Left lobe of liver (tissue), 2 donors: ENCODE measurements around the gene GLT8D1. TPM values are rescaled to one million over a fixed set of nuclear protein-coding genes. Genes with fewer than 3 reads are reported as not detected.

Source experiments
- ATAC-seq: fragments of 200-7000 bp; cut with Tn5 transposase; one replicate; pipeline ENCODE4 v1.9.1; 2020; ENCODE audit warnings: mild to moderate bottlenecking, moderate library complexity
- DNase-seq: peaks from one replicate; pipeline ENCODE4 v3.0.0-alpha.2; 2020; ENCODE audit warnings: low spot score
- total RNA-seq: library from RNA; stranded (reverse); gene quantifications from one replicate; pipeline ENCODE4 v1.2.1, GENCODE V29; 2021
- donor health status: DM: no; HTN: no; CAD: no; lungs with moderate emphysema.
- donor health status: DM: no; HTN: yes; CAD: no.

Gene GLT8D1
- total RNA-seq, 1 donor from 2014 or later = 52.2 TPM

DNA sequence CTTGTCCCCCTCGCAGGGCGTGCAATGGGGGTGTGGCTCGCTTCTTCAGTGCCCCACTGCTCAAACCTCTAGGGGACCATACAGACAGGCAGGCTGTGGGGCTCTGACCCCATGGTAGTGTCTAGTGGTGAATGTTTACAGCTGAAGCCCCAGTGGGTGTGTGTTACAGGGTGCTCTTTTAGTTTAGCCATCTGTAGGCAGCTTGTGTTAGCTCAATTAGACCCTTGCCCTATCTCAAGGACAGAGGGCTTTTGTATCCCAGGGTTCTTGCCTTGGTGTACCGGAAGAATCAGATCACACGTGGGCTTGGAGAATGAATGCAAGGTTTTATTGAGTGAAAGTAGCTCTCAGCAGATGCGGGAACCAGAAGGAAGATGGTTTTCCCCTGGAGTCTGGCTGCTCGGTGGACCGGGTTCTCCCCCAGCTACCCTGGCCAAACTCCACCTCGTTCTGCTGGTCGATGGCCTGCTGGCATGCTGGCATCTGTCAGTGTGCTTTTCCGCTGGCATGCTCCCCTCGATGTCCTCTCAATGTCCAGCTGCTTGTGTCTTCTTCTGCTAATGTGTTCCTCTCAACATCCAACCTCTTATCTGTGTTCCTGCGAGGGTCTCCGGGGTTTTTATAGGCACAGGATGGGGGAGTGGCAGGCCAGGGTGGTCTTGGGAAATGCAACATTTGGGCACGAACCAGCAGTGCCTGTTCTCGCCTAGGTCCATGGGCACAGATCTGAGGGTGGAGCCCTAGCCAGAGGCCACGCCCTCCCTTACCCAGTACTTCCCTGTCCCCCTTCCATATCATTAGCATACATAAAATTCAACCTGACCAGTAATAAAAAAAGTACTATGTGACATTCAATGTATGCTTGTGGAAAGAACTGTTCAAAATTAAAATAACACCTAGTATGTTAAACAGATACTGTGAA is 7.0 kb upstream of the GLT8D1 start:
- ATAC-seq (peak; percentile 92), DNase-seq (peak; percentile 85)

DNA sequence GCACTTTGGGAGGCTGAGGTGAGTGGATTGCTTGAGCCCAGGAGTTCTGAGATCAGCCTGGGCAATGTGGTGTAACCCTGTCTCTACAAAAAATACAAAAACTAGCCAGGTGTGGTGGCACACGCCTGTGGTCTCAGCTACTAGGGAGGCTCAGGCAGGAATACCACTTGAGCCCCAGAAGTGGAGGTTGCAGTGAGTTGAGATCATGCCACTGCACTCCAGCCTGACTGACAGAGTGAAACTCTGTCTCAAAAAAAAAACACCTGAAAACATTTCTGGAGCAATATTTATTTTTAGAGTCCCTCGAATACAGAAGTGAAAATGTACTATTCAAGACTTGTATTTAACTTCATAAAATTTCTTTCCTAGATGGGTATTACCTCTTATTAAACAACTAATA is 4.9 kb upstream of the GLT8D1 start:
- DNase-seq = no peak
- no peak for ATAC-seq

DNA sequence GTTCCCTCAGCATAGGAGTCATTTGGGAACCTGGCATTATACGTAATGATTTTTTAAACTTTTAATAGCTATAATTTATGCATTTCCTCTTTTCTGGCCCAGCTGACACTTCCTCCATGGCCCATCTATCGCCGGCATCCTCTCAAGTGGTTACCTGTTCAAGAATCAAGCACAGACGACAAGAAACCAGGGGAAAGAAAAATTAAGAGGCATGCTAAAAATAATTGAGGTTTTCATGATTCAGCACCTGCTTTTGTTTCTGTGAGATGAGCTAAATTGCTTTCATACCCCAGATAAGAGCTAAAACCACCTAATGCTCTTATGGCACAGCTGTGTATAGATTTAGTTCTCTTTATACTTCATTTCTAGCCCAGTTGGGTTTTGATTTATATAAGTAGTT is 2.0 kb upstream of the GLT8D1 start:
- DNase-seq = no peak
- no peak for ATAC-seq

DNA sequence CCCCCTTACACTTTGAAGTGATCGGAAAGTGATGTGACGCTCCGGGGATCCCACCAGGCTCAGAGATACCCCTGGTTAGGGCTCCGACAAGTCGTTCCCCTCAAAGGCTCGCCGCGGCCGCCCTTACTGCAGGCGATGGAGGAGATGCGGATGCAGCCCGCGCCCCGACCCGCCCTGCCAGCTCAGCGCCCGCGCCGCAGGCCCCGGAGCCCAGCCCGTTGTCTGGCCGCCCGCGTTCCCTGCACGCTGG is 228 bp downstream of the GLT8D1 start:
- ATAC-seq = no peak

DNA sequence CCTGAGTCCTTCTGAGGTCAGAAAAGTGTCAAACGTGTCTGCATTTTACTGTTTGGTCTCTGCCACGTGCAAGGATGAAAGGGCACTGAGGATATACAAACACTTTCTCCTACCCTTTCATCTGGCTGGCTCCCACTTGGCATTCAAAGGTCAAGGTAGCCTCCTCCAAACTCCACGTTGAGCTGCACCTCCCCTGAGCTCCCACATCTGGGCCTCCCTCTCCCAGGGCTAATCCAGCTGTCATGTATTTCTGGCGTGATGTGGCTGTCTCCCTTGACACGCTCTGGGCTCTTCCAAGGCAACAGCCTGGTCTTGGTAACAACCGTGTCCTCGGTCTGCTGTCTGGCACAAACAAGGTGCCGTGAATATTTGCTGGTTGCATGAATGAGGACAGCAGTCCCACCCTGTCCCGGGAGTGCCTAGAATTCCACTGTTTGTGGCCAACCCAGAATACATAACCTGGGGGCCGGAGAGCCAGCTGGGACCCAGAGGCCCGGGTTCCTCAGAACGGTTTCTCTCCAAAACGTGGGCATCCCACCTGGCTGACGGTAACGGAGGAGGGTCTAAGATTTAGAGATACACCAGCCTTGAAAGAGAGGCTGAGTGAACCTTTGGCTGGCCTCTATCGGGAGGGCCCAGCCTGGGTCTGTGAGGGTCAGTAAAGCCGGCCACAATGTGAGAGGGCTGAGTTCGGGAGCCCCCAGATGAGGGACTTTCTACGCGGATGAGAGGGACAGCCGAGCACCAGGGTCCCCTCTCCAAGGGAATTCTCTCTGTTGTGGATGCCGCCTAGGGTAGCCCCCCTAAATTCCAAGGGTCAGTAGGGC is 767 bp downstream of the GLT8D1 start:
- peak; percentile 67 for ATAC-seq
- peak; percentile 89 for DNase-seq

More for the DNA sequence above, 228 bp downstream of the GLT8D1 start:
- DNase-seq = no peak

DNA sequence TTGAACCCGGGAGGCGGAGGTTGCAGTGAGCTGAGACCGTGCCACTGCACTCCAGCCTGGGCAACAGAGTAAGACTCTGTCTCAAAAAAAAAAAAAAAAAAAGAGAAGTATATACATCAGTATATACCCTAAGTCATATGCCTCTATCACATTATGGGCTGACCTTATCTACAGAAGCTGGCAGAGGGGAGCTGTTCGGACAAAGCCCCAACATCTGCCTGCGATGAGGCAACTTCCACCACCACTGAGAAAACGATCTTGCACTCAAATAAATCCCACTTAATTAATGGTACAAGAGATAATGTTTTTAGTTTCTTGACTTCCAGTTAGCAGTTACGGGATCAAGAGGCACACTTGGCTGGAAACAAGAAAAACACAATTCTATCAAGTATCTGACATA is 2.2 kb downstream of the GLT8D1 start:
- ATAC-seq = no peak
- DNase-seq = no peak

DNA sequence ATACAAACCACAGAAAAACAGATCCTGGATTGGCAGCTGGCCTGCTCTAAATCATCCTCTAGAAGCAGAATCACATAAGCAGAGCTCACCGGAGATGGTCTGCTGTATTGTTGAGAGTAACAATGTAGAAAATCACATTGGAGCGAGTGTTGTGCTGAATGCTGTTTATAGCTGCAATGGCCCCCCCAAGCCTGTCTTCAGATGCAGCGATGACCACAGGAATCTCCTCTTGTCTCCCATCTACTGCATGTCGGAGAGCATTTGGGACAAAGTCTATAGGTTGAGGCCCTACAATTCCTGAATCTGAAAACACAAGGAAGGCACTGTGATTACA is 8.0 kb downstream of the GLT8D1 start:
- DNase-seq (no peak), ATAC-seq (no peak)

DNA sequence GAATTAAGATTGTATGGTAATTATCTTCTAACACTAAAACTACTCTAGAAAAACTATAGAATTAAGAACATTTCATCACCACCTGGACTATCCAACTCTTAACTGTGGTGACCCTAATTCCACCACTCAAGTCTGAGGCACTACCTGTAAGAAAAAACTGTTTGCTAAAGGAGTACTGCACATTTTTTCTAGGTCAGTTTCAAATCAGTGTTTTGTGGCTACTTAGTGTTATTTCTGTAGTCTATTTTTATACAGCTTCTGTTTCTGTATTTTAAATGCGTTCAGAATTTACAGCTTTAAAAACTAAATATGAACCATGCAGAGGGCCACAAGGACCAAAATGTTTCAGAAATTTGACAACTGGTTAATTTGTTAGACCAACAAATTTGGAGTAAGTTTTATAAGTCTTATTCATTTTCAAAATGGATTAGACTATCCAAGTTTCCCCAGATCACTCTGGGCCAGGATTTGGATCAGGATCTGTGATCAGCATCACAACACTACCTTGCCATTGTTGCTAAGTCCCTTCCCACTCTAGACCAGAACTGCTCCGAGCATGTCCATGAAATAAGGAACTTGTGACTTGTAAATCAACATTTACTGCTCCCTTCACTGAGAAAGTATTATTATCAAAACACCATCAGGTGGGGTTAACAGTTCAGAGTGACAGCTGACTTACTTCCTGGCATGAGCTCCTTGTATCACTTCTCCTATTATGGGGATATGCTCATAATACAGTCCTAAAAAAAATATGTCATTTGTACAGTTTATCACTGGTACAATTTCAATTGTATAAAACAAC is 8.6 kb downstream of the GLT8D1 start:
- ATAC-seq = no peak

DNA sequence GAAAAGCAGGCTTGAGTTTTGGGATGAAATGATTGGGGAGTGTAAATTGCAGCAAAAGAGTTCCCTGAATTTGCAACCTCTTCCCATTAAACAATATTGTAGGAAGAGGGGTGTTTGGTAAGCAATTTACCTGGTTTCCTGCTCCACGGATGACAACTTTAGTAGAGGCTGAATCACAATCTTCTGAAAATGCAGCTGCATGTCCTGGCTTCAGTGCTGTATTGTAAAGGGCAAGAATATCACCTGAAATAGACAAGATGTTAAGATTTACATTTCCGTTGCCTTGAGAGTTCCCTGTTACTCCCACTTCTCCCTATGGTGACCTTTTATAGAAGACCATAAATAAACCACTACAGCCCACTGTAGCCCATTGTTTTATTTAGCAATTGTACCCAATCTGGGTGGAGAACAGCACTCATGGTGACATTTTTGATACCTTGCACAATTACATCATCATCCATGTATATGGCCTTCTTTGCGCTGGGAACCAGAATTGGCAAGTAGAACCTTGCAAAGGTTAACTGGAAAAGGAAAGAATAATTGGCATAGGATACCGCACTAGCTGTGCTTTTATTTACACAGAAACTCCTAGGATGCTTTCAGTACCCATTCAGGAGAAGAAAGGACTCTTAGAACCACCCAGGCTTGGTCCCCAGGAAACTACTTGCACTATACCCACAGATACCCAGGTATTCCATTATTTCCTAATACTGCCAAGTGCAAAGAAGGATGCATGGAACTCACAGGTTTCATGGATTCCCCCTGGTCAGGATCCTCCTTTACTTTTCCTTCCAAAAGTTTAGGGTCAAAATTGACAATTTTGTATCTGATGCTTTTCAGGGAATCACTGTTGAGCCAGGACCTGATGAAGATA is 9.6 kb downstream of the GLT8D1 start:
- DNase-seq = no peak
- ATAC-seq = no peak

More for the DNA sequence above, 8.6 kb downstream of the GLT8D1 start:
- no peak for DNase-seq

DNA sequence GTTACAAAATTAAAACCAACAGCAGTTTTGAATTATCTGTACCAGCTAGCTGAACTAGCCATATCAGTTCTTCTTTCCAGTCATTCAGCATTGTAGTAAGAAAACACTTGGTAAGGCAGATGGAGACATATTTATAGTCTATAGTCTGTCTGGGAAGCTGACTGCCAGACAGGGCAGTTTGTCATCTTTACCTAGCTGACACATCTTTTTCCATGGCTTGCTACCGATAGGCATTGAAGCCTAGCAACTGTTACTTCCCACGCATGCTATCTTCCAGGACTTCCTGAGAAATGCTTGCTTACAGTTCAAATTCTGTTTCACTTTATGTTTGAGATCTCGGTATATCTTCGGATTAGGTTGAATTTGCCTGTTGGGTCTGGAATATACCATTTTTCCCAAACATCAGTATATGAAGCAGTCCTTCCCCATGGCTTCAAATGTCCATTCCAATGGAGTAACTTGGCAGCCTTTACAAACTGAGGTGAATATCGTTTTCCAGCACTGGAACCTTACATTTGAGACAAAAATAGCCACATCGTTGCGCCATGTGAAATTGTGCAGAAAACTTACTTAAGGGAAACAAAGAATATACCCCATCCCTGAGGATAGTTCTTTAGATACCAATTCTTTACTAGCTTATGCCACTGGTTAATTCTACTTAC is 10.9 kb downstream of the GLT8D1 start:
- ATAC-seq = peak; percentile 18
- no peak for DNase-seq

DNA sequence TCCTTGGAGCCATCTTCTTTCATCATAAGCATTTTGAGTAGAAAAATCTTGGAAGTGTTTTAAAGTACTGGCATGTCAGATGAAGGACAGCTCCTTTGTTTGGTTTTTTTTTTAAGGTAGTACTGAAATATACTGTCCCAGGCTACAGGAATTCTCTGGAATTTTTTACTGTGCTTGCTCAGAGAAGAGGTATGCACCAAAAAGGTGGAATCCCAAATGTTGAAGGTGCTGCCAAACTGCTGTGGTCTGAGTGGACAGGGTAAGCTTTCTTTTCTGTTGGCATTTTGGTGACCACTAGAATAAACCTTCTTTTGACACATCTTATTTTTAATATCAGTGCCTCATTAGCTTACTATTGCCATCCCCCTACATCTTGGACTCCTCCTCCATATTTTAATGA is 12.5 kb downstream of the GLT8D1 start:
- no peak for ATAC-seq
- no peak for DNase-seq

DNA sequence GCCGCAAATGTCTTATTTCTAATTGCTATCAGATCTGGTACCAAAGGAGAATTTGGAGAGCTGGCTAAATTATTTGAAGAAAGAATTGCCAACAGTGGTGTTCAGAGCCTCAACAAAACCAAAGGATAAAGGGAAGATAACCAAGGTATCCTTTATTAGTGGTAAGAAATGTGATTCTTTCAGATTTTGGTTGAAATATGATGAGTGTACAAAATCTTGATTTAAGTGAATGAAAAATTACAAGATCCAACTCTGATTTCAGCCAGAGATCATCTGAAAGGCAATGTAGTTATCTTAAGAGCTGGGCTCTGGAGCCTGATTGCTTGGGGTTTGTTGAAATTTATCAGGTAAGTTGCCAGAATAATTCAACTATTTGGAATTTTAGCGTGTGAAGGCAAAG is 15.0 kb downstream of the GLT8D1 start:
- ATAC-seq (no peak), DNase-seq (no peak)

DNA sequence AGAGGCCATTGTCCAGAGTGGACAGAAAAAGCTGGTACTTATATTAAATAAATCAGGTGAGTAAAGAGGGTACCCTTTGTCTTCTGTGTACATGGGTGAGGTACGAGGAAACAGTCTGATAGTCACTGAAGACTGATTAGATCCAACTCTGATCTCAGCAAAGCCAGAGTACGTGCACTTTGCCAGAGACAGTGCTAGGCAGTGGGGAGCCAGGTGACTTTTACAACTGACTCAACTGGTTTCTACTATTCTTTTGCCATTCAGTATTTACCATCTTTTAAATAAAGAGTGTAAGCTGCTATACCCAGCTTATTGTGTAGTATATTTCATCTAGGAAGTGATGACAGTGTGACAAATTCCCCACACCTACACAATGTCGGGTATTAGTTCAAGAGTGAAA is 16.4 kb downstream of the GLT8D1 start:
- ATAC-seq = no peak
- no peak for DNase-seq

DNA sequence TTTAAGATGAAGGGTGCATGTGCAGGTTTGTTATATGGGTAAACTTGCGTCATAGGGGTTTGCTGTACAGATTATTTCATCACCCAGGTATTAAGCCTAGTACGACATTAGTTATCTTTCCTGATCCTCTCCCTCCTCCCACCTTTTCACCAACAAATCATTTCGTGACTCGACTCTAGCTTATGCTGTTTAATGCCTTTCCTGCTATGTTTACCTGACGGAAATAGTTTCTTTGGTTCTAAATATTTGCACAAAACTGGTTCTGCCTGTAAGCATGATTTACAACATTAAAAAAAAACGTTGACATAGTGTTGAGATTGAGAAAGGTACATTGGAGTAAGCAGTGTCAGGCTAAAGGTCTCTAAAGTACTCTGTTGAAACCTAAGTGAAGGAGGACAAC is 17.3 kb downstream of the GLT8D1 start:
- DNase-seq (no peak), ATAC-seq (no peak)

DNA sequence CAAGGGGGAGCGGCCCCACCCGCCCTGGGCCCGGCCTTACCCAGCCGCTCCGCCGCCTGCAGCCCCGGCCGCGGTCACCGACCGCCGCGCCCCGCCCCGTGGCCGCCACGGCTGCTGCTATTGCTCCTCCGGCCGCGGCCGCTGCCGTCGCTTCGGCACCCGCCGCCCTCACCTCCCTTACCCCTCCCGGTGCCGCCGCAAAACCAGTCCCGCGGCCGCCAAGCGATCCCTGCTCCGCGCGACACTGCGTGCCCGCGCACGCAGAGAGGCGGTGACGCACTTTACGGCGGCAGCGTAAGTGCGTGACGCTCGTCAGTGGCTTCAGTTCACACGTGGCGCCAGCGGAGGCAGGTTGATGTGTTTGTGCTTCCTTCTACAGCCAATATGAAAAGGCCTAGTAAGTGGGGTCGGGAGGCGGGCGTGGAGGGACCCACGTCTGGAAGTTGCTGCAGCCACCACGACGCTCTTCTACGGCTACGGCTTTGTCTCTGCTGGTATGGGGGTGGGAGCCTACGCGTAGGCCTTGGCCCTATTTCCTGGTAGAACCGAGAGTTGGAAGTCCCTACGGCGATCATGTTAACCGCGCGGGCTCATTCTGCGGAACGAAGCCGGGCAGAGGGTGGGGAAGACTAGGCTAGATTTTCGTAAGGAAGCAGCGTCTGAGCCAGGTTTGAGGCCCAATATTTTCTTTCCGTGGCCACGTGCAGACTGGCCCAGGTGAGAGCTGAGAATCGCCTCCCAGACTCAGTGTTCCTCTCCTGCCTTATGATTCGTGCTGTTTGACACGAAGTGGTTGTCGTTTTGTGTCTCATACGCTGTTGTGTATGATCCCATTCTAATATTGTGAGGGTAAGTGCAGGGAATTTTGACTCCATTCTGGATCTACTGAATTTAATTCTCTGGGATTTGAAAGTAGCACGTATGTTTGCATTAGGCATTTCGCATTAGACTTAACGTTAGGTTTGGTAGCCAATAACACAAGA is 19.6 kb downstream of the GLT8D1 start, which contains the start of the genes GNL3 and PBRM1:
Gene GNL3, plus strand, starts transcription at position 324 of the 983 bp plus-strand sequence. Its CDS starts 61 bp downstream, at position 385.
Gene PBRM1, minus strand, starts transcription at position 205 of the 983 bp plus-strand sequence.
- DNase-seq (peak; percentile 96), ATAC-seq (peak; percentile 82)

DNA sequence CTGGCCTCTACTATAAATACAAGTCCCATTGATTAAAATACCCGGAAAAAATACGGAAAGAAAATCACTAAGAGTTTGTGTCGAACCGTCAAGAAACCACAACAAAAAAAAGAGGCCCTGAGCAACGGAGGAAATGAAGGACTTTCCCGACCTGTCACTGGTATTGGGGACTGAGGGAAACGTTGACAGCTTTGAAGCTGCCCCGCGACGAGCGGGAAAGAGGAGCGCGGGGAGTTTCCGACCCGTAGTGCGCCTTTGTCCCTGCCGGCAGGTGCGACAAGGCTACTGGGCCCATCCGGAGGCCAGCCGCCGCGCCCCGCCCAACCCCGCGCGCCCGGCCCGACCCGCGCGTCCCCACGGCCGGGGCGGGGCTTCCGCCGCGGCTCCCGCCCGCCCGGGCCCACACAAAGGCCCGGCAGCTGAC is 20.3 kb downstream of the GLT8D1 start:
- DNase-seq = peak; percentile 90
- ATAC-seq = peak; percentile 82

DNA sequence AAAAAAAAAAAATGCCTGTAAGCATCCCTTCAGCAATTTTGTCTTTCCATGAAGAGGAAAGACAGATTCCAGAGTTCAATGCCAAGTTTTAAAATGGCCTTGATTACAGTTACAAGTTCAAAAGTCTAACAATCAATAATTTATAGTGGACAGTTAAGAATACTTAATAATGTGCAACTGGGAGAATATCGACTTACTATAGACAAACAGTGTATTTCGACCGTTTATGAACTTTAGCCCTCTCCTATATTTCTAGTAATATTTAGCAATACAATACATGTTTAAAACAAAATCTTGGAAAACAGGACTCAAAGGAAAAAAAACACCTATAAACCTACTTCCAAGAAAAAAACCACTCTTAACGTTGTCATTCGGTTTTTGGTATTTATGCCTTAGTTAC is 21.4 kb downstream of the GLT8D1 start:
- no peak for ATAC-seq
- DNase-seq = no peak

DNA sequence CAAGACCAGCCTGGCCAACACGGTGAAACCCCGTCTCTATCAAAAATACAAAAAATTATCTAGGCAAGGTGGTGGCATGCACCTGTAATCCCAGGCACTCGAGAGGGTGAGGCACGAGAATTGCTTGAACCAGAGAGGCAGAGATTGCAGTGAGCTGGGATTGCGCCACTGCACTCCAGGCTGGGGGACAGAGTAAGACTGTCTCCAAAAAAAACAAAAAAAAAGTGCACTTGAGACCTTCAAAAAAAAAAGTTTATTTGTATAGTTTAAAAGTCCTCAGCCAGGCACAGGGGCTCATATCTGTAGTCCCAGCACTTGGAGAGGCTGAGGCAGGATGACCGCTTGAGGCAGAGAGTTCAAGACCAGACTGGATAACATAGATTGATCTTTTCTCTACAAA is 22.0 kb downstream of the GLT8D1 start:
- ATAC-seq (no peak), DNase-seq (peak; percentile 63)
